HepG2 (cell line): ENCODE measurements around the gene SLC43A3. TPM values are rescaled to one million over a fixed set of nuclear protein-coding genes. Genes with fewer than 3 reads are reported as not detected.

Experiments used
- CAMTA2 ChIP-seq: sonication (generic); formaldehyde crosslinking; IDR thresholded peaks from 2 replicates; pipeline ENCODE4 v1.4.0; 2020; ENCODE audit warnings: mild to moderate bottlenecking, missing genetic modification reagents, borderline replicate concordance
- GATA4 ChIP-seq: sonication (generic); IDR thresholded peaks from 2 replicates; pipeline ENCODE4 v1.6.1; 2016; ENCODE audit warnings: antibody characterized with exemption, low read depth, borderline replicate concordance
- HNF4G ChIP-seq, 2 experiments: sonication (generic) in 1 of 2; formaldehyde crosslinking in 1 of 2; IDR thresholded peaks; 2 replicates each; pipeline versions ENCODE4 v1.4.0 to v1.6.1; 2011 to 2020; ENCODE audit warnings: borderline replicate concordance in 2 of 2, low read depth in 2 of 2, mild to moderate bottlenecking in 2 of 2, low read length in 1 of 2, missing genetic modification reagents in 1 of 2, moderate library complexity in 1 of 2
- JUN ChIP-seq: sonication (generic); formaldehyde crosslinking; IDR thresholded peaks from 2 replicates; pipeline ENCODE4 v1.4.0; 2020; ENCODE audit warnings: mild to moderate bottlenecking, missing genetic modification reagents
- KAT2B ChIP-seq: fragments of 150-350 bp; IDR thresholded peaks from 2 replicates; pipeline ENCODE4 v1.6.1; 2014; ENCODE audit warnings: low read depth, low read length, borderline replicate concordance
- KDM1A ChIP-seq: IDR thresholded peaks from 2 replicates; pipeline ENCODE4 v1.6.1; 2016; ENCODE audit warnings: missing compliant biosample characterization
- MEF2D ChIP-seq: sonication (generic); formaldehyde crosslinking; IDR thresholded peaks from 2 replicates; pipeline ENCODE4 v1.5.1; 2020; ENCODE audit warnings: mild to moderate bottlenecking, missing genetic modification reagents
- POLR2A ChIP-seq, 2 experiments: IDR thresholded peaks; 2 replicates each; pipeline ENCODE4 v1.6.1; 2011; ENCODE audit warnings: low read depth in 2 of 2, low read length in 2 of 2, mild to moderate bottlenecking in 1 of 2, moderate library complexity in 1 of 2; ENCODE audit not compliant: insufficient read depth in 1 of 2
- SRF ChIP-seq: IDR thresholded peaks from 2 replicates; pipeline ENCODE4 v1.6.1; 2011; ENCODE audit warnings: mild to moderate bottlenecking, low read depth, low read length, moderate library complexity
- TGIF2 ChIP-seq: IDR thresholded peaks from 2 replicates; pipeline ENCODE4 v1.6.1; 2016; ENCODE audit warnings: control low read depth, missing compliant biosample characterization
- ZNF441 ChIP-seq: sonication (generic); formaldehyde crosslinking; IDR thresholded peaks from 2 replicates; pipeline ENCODE4 v1.7.0; 2021; ENCODE audit warnings: missing genetic modification reagents, borderline replicate concordance
- polyA plus RNA-seq, 8 experiments: library from polyadenylated mRNA; depleted of rRNA in 3 of 8; stranded (reverse) in 7 of 8; unstranded in 1 of 8; fragments of >200 nt; fragmentation: Illumina TruSeq in 4 of 8; extraction: Trizol in 4 of 8; gene quantifications; 2 replicates each; pipeline versions ENCODE4 v1.2.1 to v1.2.3, GENCODE V29; 2011 to 2016; ENCODE audit warnings: low read depth in 4 of 8, missing spikeins in 1 of 8, mixed read lengths in 1 of 8; ENCODE audit not compliant: insufficient read depth in 1 of 8
- total RNA-seq, 5 experiments: library from RNA; depleted of rRNA; stranded (reverse); fragments of >200 nt; fragmentation: Illumina TruSeq; extraction: Trizol; gene quantifications; 2 replicates each; pipeline ENCODE4 v1.2.3, GENCODE V29; 2016; ENCODE audit warnings: low read depth in 1 of 5
- TF ChIP-seq, protein P1 (sequence below): sonication (generic); formaldehyde crosslinking; IDR thresholded peaks from 2 replicates; pipeline ENCODE4 v1.4.0; 2020; ENCODE audit warnings: mild to moderate bottlenecking, missing genetic modification reagents
- TF ChIP-seq, protein P2 (sequence below), 2 experiments: fragments of 450-650 bp in 1 of 2; sonication (generic) in 1 of 2; formaldehyde crosslinking in 1 of 2; IDR thresholded peaks; 2 replicates each; pipeline versions ENCODE4 v1.6.1 to v1.8.0; 2016 to 2022; ENCODE audit warnings: antibody characterized with exemption in 1 of 2, mild to moderate bottlenecking in 1 of 2, missing genetic modification reagents in 1 of 2
- TF ChIP-seq, protein P3 (sequence below): sonication (generic); formaldehyde crosslinking; IDR thresholded peaks from 2 replicates; pipeline ENCODE4 v1.5.0; 2020; ENCODE audit warnings: mild to moderate bottlenecking, missing genetic modification reagents, moderate library complexity
- TF ChIP-seq, protein P4 (sequence below): sonication (generic); formaldehyde crosslinking; IDR thresholded peaks from 2 replicates; pipeline ENCODE4 v1.4.0; 2020; ENCODE audit warnings: missing genetic modification reagents, mild to moderate bottlenecking, borderline replicate concordance

The SLC43A3 gene
- total and polyA plus RNA-seq, 2 of the 13 experiments (the other 11 are each of a cell fraction or from before 2014, with no cell fraction given): 2.6 TPM; not detected in 1

DNA sequence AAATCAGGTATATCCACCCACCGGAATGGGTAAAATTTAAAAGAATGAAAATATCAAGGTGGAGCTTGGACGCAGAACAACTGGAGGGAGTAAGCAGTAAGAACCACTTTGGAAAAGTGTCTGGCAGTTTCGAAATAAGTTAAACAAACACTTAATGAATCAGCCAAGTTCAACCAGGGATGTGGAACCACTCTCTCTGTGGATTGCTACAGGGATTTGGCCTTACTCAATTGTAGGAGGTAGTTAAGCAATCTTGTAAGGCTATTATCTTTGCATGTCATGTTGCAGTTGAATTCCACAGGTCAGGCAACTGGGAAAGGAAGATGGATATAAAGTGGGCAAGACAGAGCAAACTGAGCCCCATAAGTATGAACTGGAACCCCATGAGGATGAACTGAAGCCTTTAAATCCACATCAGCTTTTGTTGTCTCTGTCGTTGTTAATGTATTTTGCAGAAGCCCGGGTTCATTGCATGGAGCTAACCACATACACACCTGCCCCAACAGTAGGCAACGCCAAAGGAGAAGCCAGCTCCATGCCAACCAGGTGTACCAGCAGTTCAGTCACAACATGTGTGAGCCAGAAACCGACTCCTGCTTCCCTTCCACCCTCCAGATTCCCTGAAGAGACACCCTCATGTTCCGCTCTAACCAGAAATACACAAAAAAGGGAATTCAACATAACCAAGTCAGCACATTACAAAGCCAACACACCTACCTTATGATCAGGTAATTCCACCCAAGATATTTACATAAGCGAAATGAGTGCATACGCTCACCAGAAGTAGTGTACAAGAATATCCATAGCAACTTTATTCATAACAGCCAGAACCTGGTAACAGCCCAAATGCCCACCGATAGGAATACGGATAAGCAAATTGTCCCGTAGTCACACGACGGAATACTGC lies 8.0 kb upstream of the SLC43A3 start (continued):
- TF ChIP-seq SRF (no peak), MEF2D (CRISPR knock-in tag) (peak; percentile 43; the same call in 1 of the 2 replicates), KDM1A (CRISPR knock-in tag) (peak; percentile 69; the same call in 1 of the 2 replicates), GATA4 (no peak), KAT2B (no peak), CAMTA2 (no peak), POLR2A (IDR thresholded peaks at IDR 0.05; ENCODE audit: insufficient read depth in 1 of 2, low read depth in 2 of 2, low read length in 2 of 2) (no peak), HNF4G (IDR thresholded peaks at IDR 0.05; ENCODE audit: borderline replicate concordance, low read depth, low read length) (peak; percentile 20; the same call in 1 of the 2 replicates), HNF4G (CRISPR knock-in tag; IDR thresholded peaks at IDR 0.05; ENCODE audit: borderline replicate concordance, low read depth) (no peak), TGIF2 (CRISPR knock-in tag) (peak; percentile 66; the same call in 1 of the 2 replicates), JUN (peak; percentile 64; the same call in 1 of the 2 replicates), ZNF441 (peak; percentile 36; the same call in 1 of the 2 replicates)
- TF ChIP-seq, protein P1, sequence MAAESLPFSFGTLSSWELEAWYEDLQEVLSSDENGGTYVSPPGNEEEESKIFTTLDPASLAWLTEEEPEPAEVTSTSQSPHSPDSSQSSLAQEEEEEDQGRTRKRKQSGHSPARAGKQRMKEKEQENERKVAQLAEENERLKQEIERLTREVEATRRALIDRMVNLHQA (CRISPR knock-in tag): 0 out of 2 replicates have a peak, but pooled peaks have one; percentile 47
- TF ChIP-seq, protein P2, sequence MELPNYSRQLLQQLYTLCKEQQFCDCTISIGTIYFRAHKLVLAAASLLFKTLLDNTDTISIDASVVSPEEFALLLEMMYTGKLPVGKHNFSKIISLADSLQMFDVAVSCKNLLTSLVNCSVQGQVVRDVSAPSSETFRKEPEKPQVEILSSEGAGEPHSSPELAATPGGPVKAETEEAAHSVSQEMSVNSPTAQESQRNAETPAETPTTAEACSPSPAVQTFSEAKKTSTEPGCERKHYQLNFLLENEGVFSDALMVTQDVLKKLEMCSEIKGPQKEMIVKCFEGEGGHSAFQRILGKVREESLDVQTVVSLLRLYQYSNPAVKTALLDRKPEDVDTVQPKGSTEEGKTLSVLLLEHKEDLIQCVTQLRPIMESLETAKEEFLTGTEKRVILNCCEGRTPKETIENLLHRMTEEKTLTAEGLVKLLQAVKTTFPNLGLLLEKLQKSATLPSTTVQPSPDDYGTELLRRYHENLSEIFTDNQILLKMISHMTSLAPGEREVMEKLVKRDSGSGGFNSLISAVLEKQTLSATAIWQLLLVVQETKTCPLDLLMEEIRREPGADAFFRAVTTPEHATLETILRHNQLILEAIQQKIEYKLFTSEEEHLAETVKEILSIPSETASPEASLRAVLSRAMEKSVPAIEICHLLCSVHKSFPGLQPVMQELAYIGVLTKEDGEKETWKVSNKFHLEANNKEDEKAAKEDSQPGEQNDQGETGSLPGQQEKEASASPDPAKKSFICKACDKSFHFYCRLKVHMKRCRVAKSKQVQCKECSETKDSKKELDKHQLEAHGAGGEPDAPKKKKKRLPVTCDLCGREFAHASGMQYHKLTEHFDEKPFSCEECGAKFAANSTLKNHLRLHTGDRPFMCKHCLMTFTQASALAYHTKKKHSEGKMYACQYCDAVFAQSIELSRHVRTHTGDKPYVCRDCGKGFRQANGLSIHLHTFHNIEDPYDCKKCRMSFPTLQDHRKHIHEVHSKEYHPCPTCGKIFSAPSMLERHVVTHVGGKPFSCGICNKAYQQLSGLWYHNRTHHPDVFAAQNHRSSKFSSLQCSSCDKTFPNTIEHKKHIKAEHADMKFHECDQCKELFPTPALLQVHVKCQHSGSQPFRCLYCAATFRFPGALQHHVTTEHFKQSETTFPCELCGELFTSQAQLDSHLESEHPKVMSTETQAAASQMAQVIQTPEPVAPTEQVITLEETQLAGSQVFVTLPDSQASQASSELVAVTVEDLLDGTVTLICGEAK (IDR thresholded peaks at IDR 0.05): no peak
- TF ChIP-seq, protein P2 (CRISPR knock-in tag; IDR thresholded peaks at IDR 0.05): no peak; the same call in 1 of the 2 replicates
- TF ChIP-seq, protein P3, sequence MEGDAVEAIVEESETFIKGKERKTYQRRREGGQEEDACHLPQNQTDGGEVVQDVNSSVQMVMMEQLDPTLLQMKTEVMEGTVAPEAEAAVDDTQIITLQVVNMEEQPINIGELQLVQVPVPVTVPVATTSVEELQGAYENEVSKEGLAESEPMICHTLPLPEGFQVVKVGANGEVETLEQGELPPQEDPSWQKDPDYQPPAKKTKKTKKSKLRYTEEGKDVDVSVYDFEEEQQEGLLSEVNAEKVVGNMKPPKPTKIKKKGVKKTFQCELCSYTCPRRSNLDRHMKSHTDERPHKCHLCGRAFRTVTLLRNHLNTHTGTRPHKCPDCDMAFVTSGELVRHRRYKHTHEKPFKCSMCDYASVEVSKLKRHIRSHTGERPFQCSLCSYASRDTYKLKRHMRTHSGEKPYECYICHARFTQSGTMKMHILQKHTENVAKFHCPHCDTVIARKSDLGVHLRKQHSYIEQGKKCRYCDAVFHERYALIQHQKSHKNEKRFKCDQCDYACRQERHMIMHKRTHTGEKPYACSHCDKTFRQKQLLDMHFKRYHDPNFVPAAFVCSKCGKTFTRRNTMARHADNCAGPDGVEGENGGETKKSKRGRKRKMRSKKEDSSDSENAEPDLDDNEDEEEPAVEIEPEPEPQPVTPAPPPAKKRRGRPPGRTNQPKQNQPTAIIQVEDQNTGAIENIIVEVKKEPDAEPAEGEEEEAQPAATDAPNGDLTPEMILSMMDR (CRISPR knock-in tag): no peak
- TF ChIP-seq, protein P4, sequence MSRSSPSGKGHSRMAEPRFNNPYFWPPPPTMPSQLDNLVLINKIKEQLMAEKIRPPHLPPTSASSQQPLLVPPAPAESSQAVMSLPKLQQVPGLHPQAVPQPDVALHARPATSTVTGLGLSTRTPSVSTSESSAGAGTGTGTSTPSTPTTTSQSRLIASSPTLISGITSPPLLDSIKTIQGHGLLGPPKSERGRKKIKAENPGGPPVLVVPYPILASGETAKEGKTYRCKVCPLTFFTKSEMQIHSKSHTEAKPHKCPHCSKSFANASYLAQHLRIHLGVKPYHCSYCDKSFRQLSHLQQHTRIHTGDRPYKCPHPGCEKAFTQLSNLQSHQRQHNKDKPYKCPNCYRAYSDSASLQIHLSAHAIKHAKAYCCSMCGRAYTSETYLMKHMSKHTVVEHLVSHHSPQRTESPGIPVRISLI (CRISPR knock-in tag): peak; percentile 24; the same call in 1 of the 2 replicates
